Measurements from ENCODE around the gene TTC39C.

The TTC39C gene

GRCh38 chr18:24068945-24069693 is 54.6 kb downstream of the TTC39C start:
- no peak for TF ChIP-seq CTCF (IDR thresholded peaks at IDR 0.05; ENCODE audit: borderline replicate concordance, extremely low read depth, low read length, poor library complexity, severe bottlenecking)
- TF ChIP-seq EZH2 (IDR thresholded peaks at IDR 0.05; ENCODE audit: borderline replicate concordance, low read depth, low read length, severe bottlenecking), result no peak
- Histone ChIP-seq H3K79me2 (ENCODE audit: insufficient read depth, low read length) (peaks cover 3% of the 10 kb centered on the region; the same call in 1 of the 2 replicates), H3K4me2 (ENCODE audit: insufficient read depth, low read length) (no peak overlapping the region), H4K20me1 (ENCODE audit: insufficient read depth, low read length) (peaks cover 17% of the 10 kb centered on the region; the same call in 1 of the 2 replicates), H3K9me3 (ENCODE audit: insufficient read depth, low read length, severe bottlenecking) (no peaks in the 10 kb centered on the region), H3K4me1 (ENCODE audit: insufficient read depth, low read length) (no peaks in the 10 kb centered on the region), H3K4me3 (ENCODE audit: low read depth in 1 of 2, low read length in 2 of 2) (no peak overlapping the region), H3K27me3 (ENCODE audit: insufficient read depth, low read length, poor library complexity) (no peaks in the 10 kb centered on the region), H3K9ac (ENCODE audit: low read depth, low read length) (no peak overlapping the region), H2AFZ (ENCODE audit: low read depth, low read length) (no peak overlapping the region), H3K27ac (ENCODE audit: low read length) (no peak overlapping the region), H3K36me3 (ENCODE audit: insufficient read depth, low read length) (peaks cover 41% of the 10 kb centered on the region)
- ATAC-seq (ENCODE audit: insufficient read depth, low read depth), result 0 out of 3 replicates have a peak, but pooled peaks have one; percentile 35
- no peak for DNase-seq

GRCh38 chr18:24071029-24071428 is 56.5 kb downstream of the TTC39C start:
- no peak overlapping the region for H3K27ac ChIP-seq (ENCODE audit: low read length)
- no peak for DNase-seq
- H3K79me2 ChIP-seq (ENCODE audit: insufficient read depth, low read length), result peaks cover 3% of the 10 kb centered on the region; the same call in 1 of the 2 replicates
- no peak overlapping the region for H2AFZ ChIP-seq (ENCODE audit: low read depth, low read length)
- no peaks in the 10 kb centered on the region for H3K4me1 ChIP-seq (ENCODE audit: insufficient read depth, low read length)
- no peak overlapping the region for H3K4me3 ChIP-seq (ENCODE audit: low read depth in 1 of 2, low read length in 2 of 2)
- H3K4me2 ChIP-seq (ENCODE audit: insufficient read depth, low read length), result no peak overlapping the region
- peaks cover 9% of the 10 kb centered on the region; the same call in 1 of the 2 replicates for H4K20me1 ChIP-seq (ENCODE audit: insufficient read depth, low read length)
- TF ChIP-seq EZH2 (IDR thresholded peaks at IDR 0.05; ENCODE audit: borderline replicate concordance, low read depth, low read length, severe bottlenecking), result no peak
- TF ChIP-seq CTCF (IDR thresholded peaks at IDR 0.05; ENCODE audit: borderline replicate concordance, extremely low read depth, low read length, poor library complexity, severe bottlenecking), result no peak
- no peaks in the 10 kb centered on the region for H3K27me3 ChIP-seq (ENCODE audit: insufficient read depth, low read length, poor library complexity)
- no peaks in the 10 kb centered on the region for H3K9me3 ChIP-seq (ENCODE audit: insufficient read depth, low read length, severe bottlenecking)
- no peak for ATAC-seq (ENCODE audit: insufficient read depth, low read depth)
- H3K9ac ChIP-seq (ENCODE audit: low read depth, low read length), result no peak overlapping the region
- H3K36me3 ChIP-seq (ENCODE audit: insufficient read depth, low read length), result peaks cover 43% of the 10 kb centered on the region

- Histone ChIP-seq H3K9me3 (ENCODE audit: insufficient read depth, low read length, severe bottlenecking) (no peaks in the 10 kb centered on the region), H2AFZ (ENCODE audit: low read depth, low read length) (no peak overlapping the region), H4K20me1 (ENCODE audit: insufficient read depth, low read length) (peaks cover 16% of the 10 kb centered on the region; the same call in 1 of the 2 replicates), H3K36me3 (ENCODE audit: insufficient read depth, low read length) (peaks cover 39% of the 10 kb centered on the region), H3K4me1 (ENCODE audit: insufficient read depth, low read length) (no peaks in the 10 kb centered on the region), H3K9ac (ENCODE audit: low read depth, low read length) (no peak overlapping the region), H3K4me3 (ENCODE audit: low read depth in 1 of 2, low read length in 2 of 2) (no peak overlapping the region), H3K27me3 (ENCODE audit: insufficient read depth, low read length, poor library complexity) (no peaks in the 10 kb centered on the region), H3K27ac (ENCODE audit: low read length) (no peak overlapping the region), H3K4me2 (ENCODE audit: insufficient read depth, low read length) (no peak overlapping the region), H3K79me2 (ENCODE audit: insufficient read depth, low read length) (no peaks in the 10 kb centered on the region)
- TF ChIP-seq CTCF (IDR thresholded peaks at IDR 0.05; ENCODE audit: borderline replicate concordance, extremely low read depth, low read length, poor library complexity, severe bottlenecking) (no peak), EZH2 (IDR thresholded peaks at IDR 0.05; ENCODE audit: borderline replicate concordance, low read depth, low read length, severe bottlenecking) (no peak)
- ATAC-seq (ENCODE audit: insufficient read depth, low read depth) (no peak), DNase-seq (no peak)
Measured at GRCh38 chr18:24071779-24072178, 57.2 kb downstream of the TTC39C start.

Measured in DND-41 (cell line).